ENCODE data around the gene CLDN2. TPM values are rescaled to one million over a fixed set of nuclear protein-coding genes. Genes with fewer than 3 reads are reported as not detected.
A peak's percentile ranks its signal among the peaks of the same experiment; 100 is the strongest.

Gene CLDN2
- total RNA-seq, 6 experiments from 2014 or later = not detected

GRCh38 chrX:106903856-106904528, 16.2 kb upstream of the CLDN2 start:
- H3K27ac Mint-ChIP-seq = no peak overlapping the region
- peaks cover 3% of the 10 kb centered on the region for H3K27me3 Mint-ChIP-seq (ENCODE audit: insufficient read depth)
- peaks cover 14% of the 10 kb centered on the region for H3K4me1 Mint-ChIP-seq (ENCODE audit: low read depth)

DNA sequence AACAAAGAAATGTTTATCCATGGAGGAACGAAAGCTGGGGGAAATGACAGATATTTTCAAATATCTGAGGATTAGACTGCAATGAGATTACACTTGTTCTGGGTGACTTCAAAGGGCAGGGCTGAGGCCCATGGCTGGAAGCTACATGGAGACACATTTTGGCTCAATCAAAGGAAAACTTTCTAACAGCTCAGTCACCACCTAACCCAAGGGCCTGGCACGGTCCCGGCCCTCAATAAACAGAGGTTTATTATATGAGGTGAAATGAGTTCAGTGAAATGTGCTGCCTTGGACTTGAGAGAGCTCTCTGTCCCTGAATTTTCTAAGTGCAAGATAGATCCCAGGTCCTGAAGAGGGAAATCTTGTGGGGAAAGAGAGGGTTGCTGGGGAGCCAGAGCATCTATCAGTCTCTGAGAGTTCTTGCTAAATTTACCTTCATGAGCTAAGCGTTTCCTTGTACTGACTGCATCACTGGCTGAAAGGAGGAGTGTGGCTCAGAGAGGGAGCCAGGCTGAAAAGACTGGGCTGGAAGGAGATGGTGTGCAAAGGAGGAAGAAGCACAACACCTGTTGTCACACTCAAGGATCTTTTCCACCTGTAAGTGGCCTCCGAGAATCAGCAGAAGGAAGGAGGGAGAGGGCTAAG, 15.0 kb upstream of the CLDN2 start:
- Mint-ChIP-seq H3K36me3 (ENCODE audit: low read depth) (no peaks in the 10 kb centered on the region; the same call in 1 of the 2 replicates), H3K27me3 (ENCODE audit: insufficient read depth) (peaks cover 6% of the 10 kb centered on the region), H3K27ac (no peak overlapping the region), H3K4me3 (no peak overlapping the region), H3K9me3 (no peaks in the 10 kb centered on the region), H3K4me1 (ENCODE audit: low read depth) (peaks cover 3% of the 10 kb centered on the region)
- TF ChIP-seq, protein P1, sequence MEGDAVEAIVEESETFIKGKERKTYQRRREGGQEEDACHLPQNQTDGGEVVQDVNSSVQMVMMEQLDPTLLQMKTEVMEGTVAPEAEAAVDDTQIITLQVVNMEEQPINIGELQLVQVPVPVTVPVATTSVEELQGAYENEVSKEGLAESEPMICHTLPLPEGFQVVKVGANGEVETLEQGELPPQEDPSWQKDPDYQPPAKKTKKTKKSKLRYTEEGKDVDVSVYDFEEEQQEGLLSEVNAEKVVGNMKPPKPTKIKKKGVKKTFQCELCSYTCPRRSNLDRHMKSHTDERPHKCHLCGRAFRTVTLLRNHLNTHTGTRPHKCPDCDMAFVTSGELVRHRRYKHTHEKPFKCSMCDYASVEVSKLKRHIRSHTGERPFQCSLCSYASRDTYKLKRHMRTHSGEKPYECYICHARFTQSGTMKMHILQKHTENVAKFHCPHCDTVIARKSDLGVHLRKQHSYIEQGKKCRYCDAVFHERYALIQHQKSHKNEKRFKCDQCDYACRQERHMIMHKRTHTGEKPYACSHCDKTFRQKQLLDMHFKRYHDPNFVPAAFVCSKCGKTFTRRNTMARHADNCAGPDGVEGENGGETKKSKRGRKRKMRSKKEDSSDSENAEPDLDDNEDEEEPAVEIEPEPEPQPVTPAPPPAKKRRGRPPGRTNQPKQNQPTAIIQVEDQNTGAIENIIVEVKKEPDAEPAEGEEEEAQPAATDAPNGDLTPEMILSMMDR (IDR thresholded peaks at IDR 0.05) = no peak
- DNase-seq = no peak

More at GRCh38 chrX:106903856-106904528, 16.2 kb upstream of the CLDN2 start:
- Mint-ChIP-seq H3K36me3 (ENCODE audit: low read depth) (no peaks in the 10 kb centered on the region; the same call in 1 of the 2 replicates), H3K9me3 (no peaks in the 10 kb centered on the region), H3K4me3 (no peak overlapping the region)
- TF ChIP-seq, protein P1 (IDR thresholded peaks at IDR 0.05) = no peak
- DNase-seq = no peak

DNA sequence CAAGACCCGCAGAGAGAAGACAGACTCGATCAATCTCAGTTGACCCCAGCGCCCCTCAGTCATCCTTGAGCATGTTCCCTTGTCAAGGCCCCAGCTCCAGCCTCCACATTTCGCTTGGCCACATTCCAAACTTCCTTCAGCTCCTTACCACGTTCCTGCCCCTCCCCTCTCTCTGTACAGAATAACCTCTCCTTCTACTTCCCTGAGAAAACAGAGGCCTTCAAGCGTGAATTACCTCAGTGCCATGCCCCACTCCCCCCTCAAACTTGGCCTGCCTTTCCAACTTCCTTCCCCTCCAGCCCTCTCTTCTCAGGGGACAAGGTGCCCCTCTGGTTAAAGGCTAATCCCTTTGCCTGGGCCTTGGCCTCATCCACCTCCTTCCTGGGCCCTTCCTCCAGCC, 13.8 kb upstream of the CLDN2 start:
- DNase-seq = no peak
- Mint-ChIP-seq H3K27me3 (ENCODE audit: insufficient read depth) (peaks cover 6% of the 10 kb centered on the region), H3K9me3 (no peaks in the 10 kb centered on the region), H3K4me3 (no peak overlapping the region), H3K27ac (no peak overlapping the region), H3K36me3 (ENCODE audit: low read depth) (no peaks in the 10 kb centered on the region; the same call in 1 of the 2 replicates), H3K4me1 (ENCODE audit: low read depth) (no peaks in the 10 kb centered on the region)
- TF ChIP-seq, protein P1 (IDR thresholded peaks at IDR 0.05) = no peak

- H3K27ac Mint-ChIP-seq = no peak overlapping the region
- TF ChIP-seq, protein P1 (IDR thresholded peaks at IDR 0.05) = no peak
- H3K4me1 Mint-ChIP-seq (ENCODE audit: low read depth) = peaks cover 10% of the 10 kb centered on the region
- H3K27me3 Mint-ChIP-seq (ENCODE audit: insufficient read depth) = peaks cover 7% of the 10 kb centered on the region
- no peak overlapping the region for H3K4me3 Mint-ChIP-seq
- peak; percentile 8 for DNase-seq
- no peaks in the 10 kb centered on the region; the same call in 1 of the 2 replicates for H3K36me3 Mint-ChIP-seq (ENCODE audit: low read depth)
- H3K9me3 Mint-ChIP-seq = no peaks in the 10 kb centered on the region
Measured at GRCh38 chrX:106912864-106913263, 7.3 kb upstream of the CLDN2 start.

GRCh38 chrX:106917830-106918500, 2.2 kb upstream of the CLDN2 start:
- TF ChIP-seq, protein P1 (IDR thresholded peaks at IDR 0.05) = no peak
- no peak overlapping the region for H3K4me3 Mint-ChIP-seq
- no peaks in the 10 kb centered on the region for H3K9me3 Mint-ChIP-seq
- peak; percentile 34 for DNase-seq
- peaks cover 18% of the 10 kb centered on the region for H3K4me1 Mint-ChIP-seq (ENCODE audit: low read depth)
- H3K36me3 Mint-ChIP-seq (ENCODE audit: low read depth) = no peaks in the 10 kb centered on the region
- H3K27me3 Mint-ChIP-seq (ENCODE audit: insufficient read depth) = peaks cover 2% of the 10 kb centered on the region
- no peak overlapping the region; the same call in 1 of the 2 replicates for H3K27ac Mint-ChIP-seq
